RKO (cell line): Measurements from ENCODE around the gene SEC14L3.

Source experiments
- DNase-seq: peaks from one replicate; pipeline ENCODE4 v3.0.0-alpha.2; 2016; ENCODE audit warnings: low spot score

The SEC14L3 gene

DNA sequence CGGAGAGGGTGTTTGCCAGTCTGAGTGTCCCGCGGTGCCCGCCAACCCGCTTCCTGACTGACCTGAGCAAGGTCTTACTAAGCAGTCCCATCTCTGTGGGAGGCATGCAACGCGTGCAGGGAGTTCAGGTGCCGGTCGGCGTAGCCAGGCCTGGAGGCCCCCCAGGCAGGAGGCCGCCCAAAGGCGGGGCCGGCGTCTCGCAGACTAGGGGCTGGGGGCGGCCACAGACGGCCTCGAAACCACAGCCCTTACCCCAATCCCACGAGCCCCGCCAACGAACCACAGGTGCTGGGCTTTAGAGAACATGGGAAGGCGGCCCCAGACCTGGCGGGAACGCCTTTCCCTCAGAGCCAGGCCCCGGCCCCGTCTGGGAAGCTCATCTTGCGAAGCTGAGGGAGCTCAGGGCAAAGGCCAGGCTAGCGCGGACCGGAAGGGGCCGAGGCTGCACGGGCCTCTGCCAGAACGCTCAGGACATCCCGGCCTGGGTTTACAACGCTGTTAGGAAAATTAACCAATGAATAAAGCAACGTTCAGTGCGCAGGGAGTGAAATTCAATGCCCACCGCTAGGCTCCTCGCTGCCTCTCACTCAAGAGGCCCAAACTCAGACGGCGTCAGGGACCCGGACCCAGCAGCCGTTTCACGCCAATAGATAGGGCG is 48.4 kb downstream of the SEC14L3 start:
- DNase-seq: no peak

DNA sequence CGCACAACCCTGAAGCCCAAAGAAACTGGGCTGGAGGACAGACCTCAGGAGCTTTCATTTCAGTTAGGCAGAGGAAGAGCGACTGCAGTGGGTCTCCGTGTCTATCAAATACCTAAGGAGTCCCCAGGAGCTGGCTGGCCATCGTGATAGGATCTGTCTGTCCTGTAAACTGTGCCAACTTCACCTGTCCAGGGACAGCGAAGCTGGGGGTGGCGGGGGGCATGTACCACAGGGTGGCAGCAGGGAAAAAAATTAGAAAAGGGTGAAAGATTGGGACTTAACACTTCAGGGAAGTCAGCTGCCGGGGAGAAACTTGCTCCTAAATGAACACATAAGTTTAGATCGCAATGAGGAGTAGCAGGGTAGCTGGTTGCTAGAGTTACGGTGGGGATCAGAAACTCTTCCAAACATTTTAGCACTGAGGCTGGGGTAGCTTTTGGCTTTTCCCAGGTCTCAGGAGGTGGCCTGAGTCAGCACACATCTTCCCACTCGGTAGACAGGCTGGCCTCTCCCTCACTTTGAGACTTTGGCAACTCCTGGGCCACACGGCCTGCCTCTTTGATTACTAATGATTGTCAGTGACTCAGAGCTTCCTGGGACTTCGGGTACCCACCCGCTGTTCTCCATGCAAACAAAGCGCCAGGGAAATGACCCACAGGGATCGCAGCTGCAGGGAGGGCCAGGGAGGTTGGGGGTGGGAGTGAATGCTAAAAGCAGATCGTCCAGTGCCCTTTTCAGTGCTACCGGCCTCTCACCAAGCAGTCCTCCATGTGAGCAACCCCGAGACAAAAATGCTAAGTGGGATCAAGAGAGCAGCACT is 49.1 kb downstream of the SEC14L3 start:
- peak; percentile 99 for DNase-seq

DNA sequence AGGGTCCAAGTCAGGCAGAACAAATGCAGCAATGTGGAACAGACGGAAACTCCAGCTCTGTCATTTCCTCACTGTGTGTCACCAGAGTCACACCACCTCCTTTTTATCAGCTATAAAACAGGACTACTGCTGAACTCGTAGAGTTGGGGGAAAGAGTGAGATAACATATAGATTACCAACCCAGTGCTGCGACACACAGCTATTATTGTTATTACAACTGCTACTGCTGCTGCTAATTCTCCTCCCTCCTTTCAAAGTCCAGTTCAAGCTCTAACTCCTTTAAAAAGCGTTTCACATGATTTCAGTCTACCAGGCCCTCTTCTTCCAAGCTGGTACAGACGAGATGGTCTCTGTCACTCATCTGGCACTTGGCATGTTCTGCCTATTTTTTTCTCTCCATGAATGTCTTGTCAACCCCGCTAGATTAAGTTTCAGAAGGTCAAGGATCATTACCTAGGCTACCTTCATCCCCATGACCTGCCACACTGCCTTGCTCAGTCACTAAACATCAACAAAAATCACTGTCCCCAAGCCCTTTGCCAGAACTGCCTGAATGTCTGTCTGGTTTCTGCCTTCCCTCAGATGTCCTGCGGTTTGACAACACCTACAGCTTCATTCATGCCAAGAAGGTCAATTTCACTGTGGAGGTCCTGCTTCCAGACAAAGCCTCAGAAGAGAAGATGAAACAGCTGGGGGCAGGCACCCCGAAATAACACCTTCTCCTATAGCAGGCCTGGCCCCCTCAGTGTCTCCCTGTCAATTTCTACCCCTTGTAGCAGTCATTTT is 49.9 kb downstream of the SEC14L3 start:
- no peak for DNase-seq

DNA sequence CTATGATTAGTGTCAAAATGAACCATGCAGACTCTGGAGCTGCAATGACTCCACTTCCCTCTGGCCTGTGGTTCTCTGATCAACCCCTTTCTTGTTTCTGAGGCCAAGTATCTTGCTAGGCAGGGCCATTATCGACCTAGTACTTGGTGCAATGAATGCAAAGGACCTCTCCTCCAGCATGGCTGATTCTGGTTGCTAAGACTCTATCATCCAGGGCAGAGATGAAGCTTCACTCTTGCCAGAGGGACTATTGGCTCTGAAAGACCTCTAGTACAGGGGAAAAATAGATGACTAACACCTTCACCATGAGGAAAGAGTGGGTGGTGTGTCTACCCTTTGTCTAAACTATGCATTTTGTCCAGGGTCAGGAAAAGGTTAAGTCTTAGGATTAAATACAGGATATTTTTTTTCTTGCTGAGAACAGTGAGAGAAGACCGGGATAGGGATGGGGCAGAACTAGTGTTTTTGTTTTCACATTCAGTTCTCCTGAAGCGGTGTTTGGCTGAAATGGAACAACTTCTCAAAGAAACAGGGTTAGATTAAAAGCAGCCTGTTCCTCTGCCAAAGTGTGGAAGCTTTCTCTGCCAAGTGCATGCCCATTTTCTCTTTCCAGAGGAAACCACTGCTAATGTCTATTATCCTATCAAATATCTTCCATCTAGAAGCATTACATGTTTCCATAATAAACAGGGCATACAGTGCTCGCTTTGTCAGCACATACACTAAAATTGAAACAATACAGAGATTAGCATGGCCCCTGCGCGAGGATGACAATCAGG is 51.3 kb downstream of the SEC14L3 start:
- DNase-seq: peak; percentile 51

DNA sequence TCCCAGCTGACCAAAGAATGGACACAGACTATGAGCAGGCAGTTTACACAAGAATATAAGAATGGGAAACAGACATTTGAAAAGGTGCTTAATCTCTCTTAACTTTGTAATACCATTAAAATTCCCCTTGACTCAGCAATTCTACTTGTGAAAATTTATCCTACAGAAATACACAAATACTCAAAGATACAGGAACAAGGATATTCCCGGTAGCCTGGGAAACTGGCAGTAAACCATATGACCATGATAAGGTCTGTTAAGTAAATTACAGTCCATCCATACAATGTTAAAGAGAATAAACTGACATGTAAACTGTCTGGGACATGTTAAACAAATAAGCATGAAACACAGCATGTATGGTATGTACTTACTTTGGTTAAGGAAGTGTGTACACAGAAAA is 55.0 kb downstream of the SEC14L3 start:
- no peak for DNase-seq

DNA sequence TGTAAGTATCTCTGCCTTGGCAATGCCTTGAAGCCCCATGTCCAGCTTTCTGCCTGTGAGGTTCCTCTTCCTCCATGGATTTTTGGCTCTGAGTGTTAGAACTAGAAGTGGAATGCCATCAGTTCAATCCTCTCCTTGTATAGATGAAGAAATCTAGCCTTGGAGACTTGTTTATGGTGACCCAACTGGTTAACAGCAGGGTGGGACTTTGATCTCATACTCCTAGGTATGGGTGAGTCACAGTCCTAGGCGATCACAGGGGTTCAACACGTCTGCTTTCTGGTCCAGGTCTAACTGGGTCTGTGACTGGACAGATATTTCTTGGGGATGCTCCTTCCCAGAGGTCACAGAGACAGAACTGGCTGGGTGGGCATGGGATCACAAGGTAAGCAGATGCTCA is 55.4 kb downstream of the SEC14L3 start:
- no peak for DNase-seq

DNA sequence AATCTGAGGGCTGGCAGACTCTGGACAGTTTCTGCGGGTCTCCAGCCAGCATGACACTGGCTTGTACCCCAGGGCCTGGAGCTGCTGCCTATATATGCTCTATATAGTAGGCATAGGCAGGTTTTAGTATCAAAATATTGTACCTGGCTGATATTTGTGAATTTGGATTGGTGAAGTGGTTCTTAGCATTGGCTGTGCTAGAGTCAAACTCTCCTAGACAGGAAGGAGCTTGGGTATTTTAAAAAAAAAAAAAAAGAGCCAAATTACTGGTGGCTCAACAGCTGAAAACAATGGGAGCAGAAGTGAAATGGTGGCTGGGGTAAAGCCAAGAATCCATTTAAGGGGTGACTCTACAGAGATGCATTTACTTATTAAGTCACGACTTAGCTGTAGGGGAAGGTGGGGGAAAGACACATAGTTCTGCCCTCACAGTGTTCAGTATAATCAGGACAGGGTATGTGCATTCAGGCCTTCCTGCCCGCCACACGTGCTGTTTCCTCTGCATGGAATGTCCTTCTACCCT is 57.2 kb downstream of the SEC14L3 start:
- no peak for DNase-seq

DNA sequence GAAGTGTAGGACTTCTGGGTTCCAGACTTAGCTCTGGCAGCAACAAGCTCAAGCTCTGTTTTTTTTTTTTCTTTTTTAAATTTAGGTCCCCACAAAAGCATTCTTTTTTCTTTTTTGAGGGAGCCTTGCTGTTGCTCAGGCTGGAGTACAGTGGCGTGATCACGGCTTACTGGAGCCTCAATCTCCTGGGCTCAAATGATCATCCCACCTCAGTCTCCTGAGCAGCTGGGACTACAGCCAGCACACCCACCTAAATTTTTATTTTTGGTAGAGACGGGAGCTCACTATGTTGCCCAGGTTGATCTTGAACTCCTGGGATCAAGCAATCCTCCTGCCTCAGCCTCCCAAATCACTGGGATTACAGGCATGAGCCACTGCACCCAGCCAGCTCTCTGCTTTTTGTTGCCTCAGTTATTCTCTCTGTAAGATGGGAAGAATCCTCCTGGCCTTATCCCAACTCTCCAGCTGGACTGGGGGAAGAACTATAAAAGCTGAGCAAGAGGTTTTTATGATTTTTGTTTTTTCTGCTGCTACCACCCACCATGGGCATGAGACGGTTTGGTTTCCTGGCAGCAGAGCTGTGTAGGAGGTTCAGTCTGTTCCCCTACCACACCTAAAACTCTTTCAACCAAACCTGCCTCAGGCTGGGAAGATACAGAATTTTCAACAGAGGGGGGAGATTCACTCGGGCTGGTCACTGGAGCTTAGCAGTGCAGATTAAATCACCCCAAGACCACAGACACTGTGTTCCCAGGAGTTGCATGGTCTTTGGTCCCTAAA is 57.9 kb downstream of the SEC14L3 start:
- no peak for DNase-seq

DNA sequence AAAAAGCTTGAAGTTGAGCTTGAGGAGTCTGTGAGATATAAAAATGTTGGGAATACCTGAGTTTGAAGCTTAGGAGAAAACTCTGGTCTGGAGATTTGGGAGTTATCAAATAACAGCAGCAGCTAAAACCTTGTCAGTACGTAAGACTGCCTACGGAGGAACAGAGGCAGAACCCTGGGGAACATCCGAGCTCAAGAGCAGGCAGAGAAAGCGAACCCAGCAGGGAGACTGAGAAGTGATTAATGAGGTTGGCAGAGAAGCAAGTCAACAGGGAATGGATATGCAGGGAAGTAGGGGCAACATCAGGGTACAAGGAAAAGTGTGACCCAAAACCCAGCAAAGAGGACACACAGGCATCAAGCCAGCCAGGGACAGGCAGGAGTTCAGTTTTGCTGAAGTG is 58.8 kb downstream of the SEC14L3 start:
- DNase-seq: no peak

DNA sequence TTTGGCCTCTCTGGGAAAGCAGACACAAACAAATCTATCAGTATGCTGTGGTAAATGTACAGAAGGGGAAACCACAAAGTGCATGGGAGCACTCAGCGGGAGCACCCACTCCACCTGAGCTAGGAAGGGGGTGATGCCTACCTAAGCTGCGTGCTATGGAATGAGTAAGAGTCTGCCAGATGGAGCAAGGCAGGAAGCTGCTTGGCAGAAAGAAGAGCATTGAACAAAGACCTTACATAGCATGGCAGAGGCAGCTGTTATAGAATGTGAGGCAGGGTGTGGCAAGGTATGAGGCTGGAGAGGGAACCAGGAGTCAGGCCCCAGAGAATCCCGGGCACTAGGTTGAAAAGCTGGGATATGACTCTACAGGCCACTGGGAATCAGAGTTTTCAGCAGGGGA is 60.0 kb downstream of the SEC14L3 start:
- no peak for DNase-seq
